ENCODE results near the gene TP53I13.
"Not testable (repeated sequence)": the region's sequence is repeated elsewhere in the genome, so short reads cannot be mapped to it uniquely, and the experiment has no call there.

- TF ChIP-seq CTCF (IDR thresholded peaks at IDR 0.05; ENCODE audit: low read depth, low read length); EZH2phosphoT487 (IDR thresholded peaks at IDR 0.05; ENCODE audit: low read depth): not testable (repeated sequence)
Measured at GRCh38 chr17:29558139-29558538, 10.4 kb upstream of the TP53I13 start.

All from OCI-LY3 (cell line).